Astrocyte of the cerebellum (primary cell): ENCODE measurements around the gene PKLR.
"Not testable (repeated sequence)": the region's sequence is repeated elsewhere in the genome, so short reads cannot be mapped to it uniquely, and the experiment has no call there.

Experiments
- DNase-seq: peaks from one replicate; pipeline ENCODE4 v3.0.0-alpha.2; 2011; ENCODE audit warnings: low read depth
- H3K4me3 ChIP-seq: 2 replicates; pipeline ENCODE4 v1.5.1; 2011; ENCODE audit warnings: mild to moderate bottlenecking, low read depth, low read length, moderate library complexity
- CTCF ChIP-seq: IDR thresholded peaks from 2 replicates; pipeline ENCODE4 v1.5.1; 2012; ENCODE audit warnings: low read length, low read depth, moderate library complexity, mild to moderate bottlenecking; ENCODE audit errors: missing control alignments
- in situ Hi-C: cut with HindIII; loops from 2 replicates; pipeline ENCODE4 v1.10.0; 2017; ENCODE audit warnings: low sequenced_read_pairs

Gene PKLR

GRCh38 chr1:155253208-155253607, 48.0 kb downstream of the PKLR start:
- peak overlapping the region; percentile 57 for H3K4me3 ChIP-seq

GRCh38 chr1:155251566-155251965, 49.7 kb downstream of the PKLR start:
- no peak for DNase-seq
- no peak overlapping the region for H3K4me3 ChIP-seq
- TF ChIP-seq CTCF = no peak
- in situ Hi-C loops = no loop called here

More at GRCh38 chr1:155253208-155253607, 48.0 kb downstream of the PKLR start:
- no peak for TF ChIP-seq CTCF
- no peak for DNase-seq
- in situ Hi-C loops = no loop called here

GRCh38 chr1:155250633-155251449, 50.4 kb downstream of the PKLR start:
- in situ Hi-C loops = no loop called here
- H3K4me3 ChIP-seq = peak overlapping the region; percentile 18
- DNase-seq = peak; percentile 79

GRCh38 chr1:155250246-155250632, 51.0 kb downstream of the PKLR start:
- TF ChIP-seq CTCF = no peak
- H3K4me3 ChIP-seq = peak overlapping the region; percentile 18
- no peak for DNase-seq
- in situ Hi-C loops = no loop called here

More at GRCh38 chr1:155250633-155251449, 50.4 kb downstream of the PKLR start:
- TF ChIP-seq CTCF = peak; percentile 100

GRCh38 chr1:155247667-155248553, 53.3 kb downstream of the PKLR start:
- no peak overlapping the region for H3K4me3 ChIP-seq
- in situ Hi-C loops = no loop called here
- DNase-seq = no peak
- TF ChIP-seq CTCF = no peak

- DNase-seq, H3K4me3 ChIP-seq, in situ Hi-C loops: not testable (repeated sequence)
Measured at GRCh38 chr1:155246796-155247195, 54.4 kb downstream of the PKLR start.
